RWPE2 (cell line): Measurements from ENCODE around the gene INTU.
A peak's percentile ranks its signal among the peaks of the same experiment; 100 is the strongest.

Source experiments
- ATAC-seq: fragments of 200-7000 bp; cut with Tn5 transposase; 3 replicates; pipeline ENCODE4 v1.9.1; 2021; ENCODE audit warnings: low read depth
- DNase-seq: peaks from one replicate; pipeline ENCODE4 v3.0.0-alpha.2; 2020; ENCODE audit warnings: low spot score
- H3K27ac ChIP-seq: fragments of 450-650 bp; 2 replicates; pipeline ENCODE4 v1.5.1; 2017; ENCODE audit warnings: mild to moderate bottlenecking; ENCODE audit not compliant: poor library complexity, severe bottlenecking
- H3K27me3 ChIP-seq: fragments of 250-450 bp; sonication (Bioruptor Pico); 2 replicates; pipeline ENCODE4 v1.5.1; 2021; ENCODE audit warnings: mild to moderate bottlenecking, moderate library complexity; ENCODE audit not compliant: insufficient read depth, poor library complexity, severe bottlenecking
- H3K36me3 ChIP-seq: fragments of 250-450 bp; sonication (Bioruptor Pico); 2 replicates; pipeline ENCODE4 v1.5.1; 2020; ENCODE audit warnings: low read depth, mild to moderate bottlenecking, moderate library complexity
- H3K4me1 ChIP-seq: fragments of 250-450 bp; sonication (Bioruptor Pico); 2 replicates; pipeline ENCODE4 v1.5.1; 2021; ENCODE audit warnings: mild to moderate bottlenecking, moderate library complexity; ENCODE audit not compliant: insufficient read depth, poor library complexity, severe bottlenecking
- H3K4me3 ChIP-seq: fragments of 250-450 bp; sonication (Bioruptor Pico); 2 replicates; pipeline ENCODE4 v1.5.1; 2021; ENCODE audit warnings: mild to moderate bottlenecking, moderate library complexity; ENCODE audit not compliant: severe bottlenecking
- H3K9me3 ChIP-seq: fragments of 250-450 bp; sonication (Bioruptor Pico); 2 replicates; pipeline ENCODE4 v1.5.1; 2021; ENCODE audit warnings: mild to moderate bottlenecking, moderate library complexity; ENCODE audit not compliant: severe bottlenecking
- TF ChIP-seq, protein P1 (sequence below): fragments of 450-650 bp; IDR thresholded peaks from one replicate; pipeline ENCODE4 v1.5.1; 2017; ENCODE audit warnings: mild to moderate bottlenecking, moderate library complexity; ENCODE audit not compliant: poor library complexity, severe bottlenecking

The INTU gene

DNA sequence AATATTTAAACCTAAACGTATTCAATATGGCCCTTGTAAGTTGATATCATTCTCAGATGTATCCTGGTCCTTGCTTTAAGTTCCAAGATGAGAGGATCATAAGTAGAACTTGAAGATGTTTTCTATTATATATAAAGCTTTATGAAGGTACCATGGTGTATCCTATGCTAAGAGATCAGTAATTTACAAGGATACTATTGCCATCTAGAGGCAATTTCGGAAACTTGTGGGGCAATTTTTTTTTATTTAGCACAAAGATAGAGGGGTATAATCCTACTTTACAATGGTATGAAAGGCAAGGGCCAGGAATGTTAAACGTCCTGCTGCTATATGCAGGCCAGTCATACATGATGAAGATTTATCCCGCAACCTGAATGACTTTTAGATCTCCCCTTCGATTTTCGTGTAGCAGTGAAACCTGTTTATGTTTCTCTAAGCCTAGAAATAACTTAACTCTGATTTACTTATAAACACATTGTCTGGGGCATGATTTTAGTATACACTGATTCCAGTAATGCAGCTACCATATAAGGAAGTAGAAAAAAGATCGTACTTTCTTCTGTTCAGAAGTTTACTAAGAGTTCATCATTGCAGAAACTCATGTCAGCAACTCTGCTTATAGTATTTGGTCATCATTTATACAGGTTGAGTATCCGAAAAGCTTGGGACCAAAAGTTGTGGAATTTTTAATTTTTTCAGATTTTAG lies 100.0 kb downstream of the INTU start:
- no peaks in the 10 kb centered on the region for H3K27me3 ChIP-seq
- DNase-seq: no peak
- TF ChIP-seq, protein P1, sequence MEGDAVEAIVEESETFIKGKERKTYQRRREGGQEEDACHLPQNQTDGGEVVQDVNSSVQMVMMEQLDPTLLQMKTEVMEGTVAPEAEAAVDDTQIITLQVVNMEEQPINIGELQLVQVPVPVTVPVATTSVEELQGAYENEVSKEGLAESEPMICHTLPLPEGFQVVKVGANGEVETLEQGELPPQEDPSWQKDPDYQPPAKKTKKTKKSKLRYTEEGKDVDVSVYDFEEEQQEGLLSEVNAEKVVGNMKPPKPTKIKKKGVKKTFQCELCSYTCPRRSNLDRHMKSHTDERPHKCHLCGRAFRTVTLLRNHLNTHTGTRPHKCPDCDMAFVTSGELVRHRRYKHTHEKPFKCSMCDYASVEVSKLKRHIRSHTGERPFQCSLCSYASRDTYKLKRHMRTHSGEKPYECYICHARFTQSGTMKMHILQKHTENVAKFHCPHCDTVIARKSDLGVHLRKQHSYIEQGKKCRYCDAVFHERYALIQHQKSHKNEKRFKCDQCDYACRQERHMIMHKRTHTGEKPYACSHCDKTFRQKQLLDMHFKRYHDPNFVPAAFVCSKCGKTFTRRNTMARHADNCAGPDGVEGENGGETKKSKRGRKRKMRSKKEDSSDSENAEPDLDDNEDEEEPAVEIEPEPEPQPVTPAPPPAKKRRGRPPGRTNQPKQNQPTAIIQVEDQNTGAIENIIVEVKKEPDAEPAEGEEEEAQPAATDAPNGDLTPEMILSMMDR: peak; percentile 80
- H3K4me3 ChIP-seq: no peak overlapping the region
- H3K36me3 ChIP-seq: no peaks in the 10 kb centered on the region
- no peak overlapping the region for H3K27ac ChIP-seq
- peak; percentile 91 for ATAC-seq
- no peaks in the 10 kb centered on the region for H3K9me3 ChIP-seq
- no peaks in the 10 kb centered on the region for H3K4me1 ChIP-seq

DNA sequence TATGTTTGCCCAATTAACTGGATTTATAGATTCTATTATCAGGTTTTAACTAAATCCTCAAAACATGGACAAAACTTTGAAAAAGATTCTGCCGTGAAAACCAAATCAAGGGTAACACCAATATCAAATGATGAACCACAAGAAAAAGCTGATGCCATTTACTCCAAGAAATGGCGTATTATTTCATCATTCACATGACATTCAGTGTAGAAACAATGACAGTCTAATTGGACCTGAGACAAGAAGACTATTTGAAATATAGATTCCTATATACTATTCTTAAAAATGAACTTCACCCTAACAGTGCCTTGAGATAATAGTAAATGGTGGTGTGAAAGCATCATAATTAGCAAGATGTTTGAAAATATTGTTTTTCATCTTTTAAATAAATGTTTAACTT lies 102.2 kb downstream of the INTU start:
- ATAC-seq (no peak), DNase-seq (no peak)
- H3K4me3 ChIP-seq: no peak overlapping the region
- TF ChIP-seq, protein P1: no peak
- no peaks in the 10 kb centered on the region for H3K9me3 ChIP-seq
- no peaks in the 10 kb centered on the region for H3K4me1 ChIP-seq
- no peak overlapping the region for H3K27ac ChIP-seq
- no peaks in the 10 kb centered on the region for H3K27me3 ChIP-seq
- H3K36me3 ChIP-seq: no peaks in the 10 kb centered on the region

DNA sequence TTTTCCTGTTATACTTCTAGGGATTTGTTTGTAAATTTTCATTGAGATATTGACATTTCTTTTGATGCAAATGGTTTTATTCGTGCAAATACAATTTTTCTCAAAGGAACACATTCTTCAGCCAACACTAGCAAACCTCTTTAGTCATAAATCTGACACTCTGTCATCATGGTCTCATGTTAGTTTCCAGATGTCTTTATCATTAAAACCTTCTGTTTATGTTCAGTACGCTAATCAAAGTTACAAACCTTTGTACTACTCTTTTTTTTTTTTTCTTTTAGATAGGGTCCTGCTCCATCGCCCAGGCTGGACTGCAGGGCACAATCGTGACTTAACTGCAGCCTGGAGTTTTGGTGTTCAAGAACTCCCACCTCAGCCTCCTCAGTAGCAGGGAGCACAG lies 104.5 kb downstream of the INTU start:
- no peak for DNase-seq
- TF ChIP-seq, protein P1: no peak
- Histone ChIP-seq H3K9me3 (no peaks in the 10 kb centered on the region), H3K36me3 (no peaks in the 10 kb centered on the region), H3K4me1 (no peaks in the 10 kb centered on the region), H3K4me3 (no peak overlapping the region), H3K27ac (no peak overlapping the region), H3K27me3 (no peaks in the 10 kb centered on the region)
- ATAC-seq: no peak

DNA sequence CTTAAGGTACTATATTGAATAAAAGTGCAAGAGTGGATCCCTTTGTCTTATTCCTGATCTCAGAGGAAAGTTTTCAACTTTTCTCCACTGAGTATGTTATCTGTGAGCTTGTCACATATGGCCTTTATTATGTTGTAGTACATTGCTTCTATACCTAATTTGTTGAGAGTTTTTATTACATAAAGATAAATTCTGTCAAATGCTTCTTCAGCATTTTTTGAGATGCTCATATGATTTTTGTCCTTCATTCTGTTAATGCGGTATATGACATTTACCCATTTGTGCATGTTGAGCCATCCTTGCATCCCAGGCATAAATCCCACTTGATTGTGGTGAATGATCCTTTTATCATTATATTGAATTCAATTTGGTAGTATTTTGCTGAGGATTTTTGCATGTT lies 108.5 kb downstream of the INTU start:
- H3K4me3 ChIP-seq: no peak overlapping the region
- H3K27me3 ChIP-seq: no peaks in the 10 kb centered on the region
- ATAC-seq: no peak
- no peaks in the 10 kb centered on the region for H3K9me3 ChIP-seq
- H3K36me3 ChIP-seq: no peaks in the 10 kb centered on the region
- TF ChIP-seq, protein P1: no peak
- no peaks in the 10 kb centered on the region for H3K4me1 ChIP-seq
- no peak overlapping the region for H3K27ac ChIP-seq
- no peak for DNase-seq

DNA sequence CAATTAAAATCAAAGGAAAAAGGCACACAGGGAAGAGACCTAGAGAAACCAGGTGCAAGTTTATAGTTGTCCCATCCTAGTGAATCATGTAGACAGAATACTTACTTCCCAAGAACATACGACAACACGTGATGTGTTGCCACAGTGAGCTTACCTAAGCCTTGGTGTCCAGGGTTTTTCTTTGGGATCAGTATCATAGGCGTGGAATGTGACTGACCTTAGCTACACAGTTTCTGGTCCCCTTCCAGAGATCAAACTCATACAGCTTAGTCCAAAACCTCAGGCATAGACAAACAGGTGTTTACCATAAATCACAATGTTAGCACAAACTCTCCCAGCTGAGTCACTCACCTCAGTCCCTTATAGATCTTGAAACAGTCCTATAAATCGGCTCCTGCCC lies 115.1 kb downstream of the INTU start:
- DNase-seq: no peak
- no peaks in the 10 kb centered on the region for H3K4me1 ChIP-seq
- H3K27ac ChIP-seq: no peak overlapping the region
- TF ChIP-seq, protein P1: no peak
- H3K27me3 ChIP-seq: no peaks in the 10 kb centered on the region
- H3K36me3 ChIP-seq: no peaks in the 10 kb centered on the region
- no peak overlapping the region for H3K4me3 ChIP-seq
- H3K9me3 ChIP-seq: no peaks in the 10 kb centered on the region
- ATAC-seq: no peak
